ENCODE measurements around the gene OPA3. TPM values are rescaled to one million over a fixed set of nuclear protein-coding genes. Genes with fewer than 3 reads are reported as not detected.

Gene OPA3
- total RNA-seq, 2 experiments from 2014 or later: 5.8 to 12.0 TPM

DNA sequence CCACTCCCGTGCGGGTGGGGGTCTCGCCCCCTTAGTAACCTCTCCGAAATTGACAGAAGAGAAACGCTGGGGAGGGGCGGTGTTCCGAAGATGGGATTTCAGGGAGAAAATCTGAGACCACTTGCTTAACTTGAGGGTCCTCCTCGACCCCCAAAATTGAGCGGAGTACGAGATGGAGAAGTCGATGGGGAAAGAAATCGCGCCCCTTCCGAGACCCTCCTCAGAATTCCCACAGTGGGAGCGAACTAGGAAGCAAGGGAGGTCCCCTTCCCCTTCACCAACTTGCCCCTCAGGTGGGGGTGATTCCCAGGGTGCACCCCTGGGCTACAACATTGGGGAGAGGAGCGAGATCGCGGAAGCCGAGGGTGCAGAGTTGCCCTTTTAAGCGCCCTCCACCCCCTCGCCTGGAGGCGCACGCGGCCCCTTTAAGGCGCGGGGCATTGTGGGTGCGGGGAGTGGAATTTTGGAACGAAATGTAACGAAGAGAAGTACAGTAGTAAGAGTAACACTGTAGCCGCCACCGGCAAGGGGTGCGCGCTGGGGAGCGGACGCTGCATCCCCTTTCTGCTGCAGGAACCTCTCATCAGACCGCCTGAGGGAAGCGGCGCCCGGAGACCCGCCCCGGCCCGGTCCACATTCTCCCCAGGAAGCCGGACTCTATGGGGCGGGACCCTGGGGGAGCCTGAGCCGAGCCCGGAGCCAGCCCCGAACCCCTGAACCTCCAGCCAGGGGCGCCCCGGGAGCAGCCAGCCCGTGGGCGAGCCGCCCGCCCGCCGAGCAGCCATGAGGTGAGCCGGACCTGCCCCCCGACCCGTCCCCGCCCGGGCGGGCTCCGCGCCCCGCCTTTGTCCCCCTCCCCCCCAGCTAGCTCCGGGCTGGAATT, 77.4 kb downstream of the OPA3 start, which contains the start of gene VASP:
Gene VASP (plus strand): TSS at position 491 of the 883 bp plus-strand sequence. CDS start 293 bp downstream, at position 784.
- ChIA-PET POLR2A (interaction anchor here (0.7 kb wide), 1 partner anchor 55 kb away, joined by 3 read pairs; no protein-coding TSS in a partner anchor), CTCF (ENCODE audit: unreplicated experiment) (no interaction called here)
- BruUV-seq (replicated peaks): no TSS peak
- peak within 1 kb of the TSS; percentile 88 for H2AFZ ChIP-seq (ENCODE audit: low read length)
- peak within 1 kb of the TSS; percentile 85 for H3K27ac ChIP-seq (ENCODE audit: low read depth, low read length, poor library complexity, severe bottlenecking)
- no peaks in the 10 kb centered on the region for H3K9me2 ChIP-seq (ENCODE audit: insufficient read depth, low read length)
- peaks cover 25% of the 10 kb centered on the region for H3K4me1 ChIP-seq (ENCODE audit: insufficient read depth, low read length, poor library complexity, severe bottlenecking)
- intact Hi-C loops (cut with micrococcal nuclease; ENCODE audit: unreplicated experiment): loop anchor here (5.0 kb wide), 2 partner anchors 50 to 135 kb away; no protein-coding TSS in a partner anchor
- no peaks in the 10 kb centered on the region for H3K36me3 ChIP-seq (ENCODE audit: insufficient read depth, low read length)
- peak within 1 kb of the TSS; percentile 99 for H3K4me2 ChIP-seq (ENCODE audit: low read length)
- peaks cover 18% of the 10 kb centered on the region for H3K79me2 ChIP-seq (ENCODE audit: insufficient read depth, low read depth, low read length)
- H3K4me3 ChIP-seq (ENCODE audit: low read depth, low read length, poor library complexity, severe bottlenecking): peak within 1 kb of the TSS; percentile 92
- TF ChIP-seq, protein P1, sequence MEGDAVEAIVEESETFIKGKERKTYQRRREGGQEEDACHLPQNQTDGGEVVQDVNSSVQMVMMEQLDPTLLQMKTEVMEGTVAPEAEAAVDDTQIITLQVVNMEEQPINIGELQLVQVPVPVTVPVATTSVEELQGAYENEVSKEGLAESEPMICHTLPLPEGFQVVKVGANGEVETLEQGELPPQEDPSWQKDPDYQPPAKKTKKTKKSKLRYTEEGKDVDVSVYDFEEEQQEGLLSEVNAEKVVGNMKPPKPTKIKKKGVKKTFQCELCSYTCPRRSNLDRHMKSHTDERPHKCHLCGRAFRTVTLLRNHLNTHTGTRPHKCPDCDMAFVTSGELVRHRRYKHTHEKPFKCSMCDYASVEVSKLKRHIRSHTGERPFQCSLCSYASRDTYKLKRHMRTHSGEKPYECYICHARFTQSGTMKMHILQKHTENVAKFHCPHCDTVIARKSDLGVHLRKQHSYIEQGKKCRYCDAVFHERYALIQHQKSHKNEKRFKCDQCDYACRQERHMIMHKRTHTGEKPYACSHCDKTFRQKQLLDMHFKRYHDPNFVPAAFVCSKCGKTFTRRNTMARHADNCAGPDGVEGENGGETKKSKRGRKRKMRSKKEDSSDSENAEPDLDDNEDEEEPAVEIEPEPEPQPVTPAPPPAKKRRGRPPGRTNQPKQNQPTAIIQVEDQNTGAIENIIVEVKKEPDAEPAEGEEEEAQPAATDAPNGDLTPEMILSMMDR (conservative IDR thresholded peaks at IDR 0.05; ENCODE audit: low read length): no peak
- no peak for TF ChIP-seq EZH2phosphoT487 (IDR thresholded peaks at IDR 0.05; ENCODE audit: borderline replicate concordance, low read depth, low read length)
- no peaks in the 10 kb centered on the region for H4K20me1 ChIP-seq (ENCODE audit: insufficient read depth, low read length)
- DNase-seq (ENCODE audit: low spot score): peak; percentile 94
- no peaks in the 10 kb centered on the region for H3K9me3 ChIP-seq (ENCODE audit: low read length)

DNA sequence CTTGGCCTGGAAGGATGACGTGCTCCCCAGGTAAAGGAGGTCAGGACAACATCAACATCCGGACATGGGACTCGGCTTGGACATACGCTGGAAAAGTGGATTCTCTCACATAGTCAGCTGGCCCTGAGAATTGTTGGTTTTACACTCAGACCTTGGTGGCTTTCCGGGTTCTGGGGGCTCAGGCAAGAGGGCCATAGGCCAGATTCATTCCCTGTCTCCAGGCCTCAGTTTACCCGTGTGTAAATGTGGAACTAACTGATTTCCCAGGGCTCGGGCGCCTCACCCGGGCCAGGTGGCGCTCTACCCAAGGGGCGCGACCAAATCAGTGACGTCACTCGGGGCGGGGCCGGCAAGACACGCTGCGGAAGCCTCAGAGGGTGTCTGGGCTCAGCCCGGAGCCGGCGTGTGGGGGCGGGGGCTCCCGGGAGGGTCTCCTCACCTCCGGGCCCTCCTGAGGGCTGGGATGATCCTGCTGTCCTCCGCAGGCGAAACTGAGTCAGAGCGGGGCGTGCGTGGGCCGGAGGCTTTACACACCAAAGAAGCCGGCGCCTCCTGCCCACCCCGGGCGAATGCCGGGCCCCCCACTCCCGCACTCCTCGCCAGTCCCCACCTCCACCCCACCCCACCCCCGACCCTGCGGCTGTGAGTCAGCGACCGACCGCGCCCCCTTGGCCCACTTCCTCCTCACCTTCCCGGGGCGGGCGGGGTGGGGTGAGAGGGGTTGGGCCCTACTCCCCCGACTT, 78.2 kb downstream of the OPA3 start:
- Histone ChIP-seq H3K4me1 (ENCODE audit: insufficient read depth, low read length, poor library complexity, severe bottlenecking) (peaks cover 31% of the 10 kb centered on the region), H3K9me2 (ENCODE audit: insufficient read depth, low read length) (no peaks in the 10 kb centered on the region), H3K27ac (ENCODE audit: low read depth, low read length, poor library complexity, severe bottlenecking) (peak overlapping the region; percentile 85), H4K20me1 (ENCODE audit: insufficient read depth, low read length) (no peaks in the 10 kb centered on the region), H2AFZ (ENCODE audit: low read length) (peak overlapping the region; percentile 88), H3K9me3 (ENCODE audit: low read length) (no peaks in the 10 kb centered on the region), H3K4me3 (ENCODE audit: low read depth, low read length, poor library complexity, severe bottlenecking) (peak overlapping the region; percentile 92), H3K4me2 (ENCODE audit: low read length) (peak overlapping the region; percentile 99), H3K79me2 (ENCODE audit: insufficient read depth, low read depth, low read length) (peaks cover 18% of the 10 kb centered on the region), H3K36me3 (ENCODE audit: insufficient read depth, low read length) (no peaks in the 10 kb centered on the region)
- no peak for TF ChIP-seq EZH2phosphoT487 (IDR thresholded peaks at IDR 0.05; ENCODE audit: borderline replicate concordance, low read depth, low read length)
- TF ChIP-seq, protein P1 (conservative IDR thresholded peaks at IDR 0.05; ENCODE audit: low read length): peak; percentile 85
- intact Hi-C loops (cut with micrococcal nuclease; ENCODE audit: unreplicated experiment): loop anchor here (5.0 kb wide), 2 partner anchors 51 to 136 kb away; no protein-coding TSS in a partner anchor
- ChIA-PET POLR2A (no interaction called here), CTCF (ENCODE audit: unreplicated experiment) (interaction anchor here (0.6 kb wide), 1 partner anchor 52 kb away, joined by 3 read pairs; no protein-coding TSS in a partner anchor)
- peak; percentile 97 for DNase-seq (ENCODE audit: low spot score)
- BruUV-seq (replicated peaks): TSS peak; percentile 69
